HepG2 (cell line): ENCODE measurements around the gene METTL4. TPM values are rescaled to one million over a fixed set of nuclear protein-coding genes. Genes with fewer than 3 reads are reported as not detected.

ENCODE experiments used
- AKAP8 ChIP-seq: sonication (generic); formaldehyde crosslinking; IDR thresholded peaks from 2 replicates; pipeline ENCODE4 v1.5.1; 2020; ENCODE audit warnings: mild to moderate bottlenecking, missing genetic modification reagents
- DRAP1 ChIP-seq: IDR thresholded peaks from 2 replicates; pipeline ENCODE4 v1.6.1; 2016; ENCODE audit warnings: missing genetic modification reagents, missing compliant biosample characterization
- E2F1 ChIP-seq: sonication (generic); formaldehyde crosslinking; IDR thresholded peaks from 2 replicates; pipeline ENCODE4 v1.5.0; 2020; ENCODE audit warnings: missing genetic modification reagents
- ELF4 ChIP-seq: sonication (generic); formaldehyde crosslinking; IDR thresholded peaks from 2 replicates; pipeline ENCODE4 v1.5.0; 2020; ENCODE audit warnings: missing genetic modification reagents, mild to moderate bottlenecking, moderate library complexity, borderline replicate concordance
- HIVEP1 ChIP-seq: sonication (generic); formaldehyde crosslinking; IDR thresholded peaks from 2 replicates; pipeline ENCODE4 v1.4.0; 2020; ENCODE audit warnings: mild to moderate bottlenecking, missing genetic modification reagents
- HMG20A ChIP-seq: IDR thresholded peaks from 2 replicates; pipeline ENCODE4 v1.6.1; 2016; ENCODE audit warnings: borderline replicate concordance
- HNRNPLL ChIP-seq: fragments of 200-400 bp; formaldehyde crosslinking; IDR thresholded peaks from 2 replicates; pipeline ENCODE4 v1.6.1; 2017; ENCODE audit warnings: mild to moderate bottlenecking, low read depth, low read length; ENCODE audit not compliant: poor library complexity, severe bottlenecking
- HOXA5 ChIP-seq: sonication (generic); formaldehyde crosslinking; IDR thresholded peaks from 2 replicates; pipeline ENCODE4 v1.4.0; 2020; ENCODE audit warnings: missing genetic modification reagents
- MAFF ChIP-seq: IDR thresholded peaks from 2 replicates; pipeline ENCODE4 v1.6.1; 2011; ENCODE audit warnings: low read depth, low read length, improper control_type of control experiment
- MBD4 ChIP-seq: IDR thresholded peaks from 2 replicates; pipeline ENCODE4 v1.6.1; 2012; ENCODE audit warnings: low read length, inconsistent platforms, borderline replicate concordance
- NR0B2 ChIP-seq: sonication (generic); formaldehyde crosslinking; IDR thresholded peaks from 2 replicates; pipeline ENCODE4 v1.4.0; 2020; ENCODE audit warnings: mild to moderate bottlenecking, missing genetic modification reagents
- POLR2A ChIP-seq, 2 experiments: IDR thresholded peaks; 2 replicates each; pipeline ENCODE4 v1.6.1; 2011; ENCODE audit warnings: low read depth in 2 of 2, low read length in 2 of 2, mild to moderate bottlenecking in 1 of 2, moderate library complexity in 1 of 2; ENCODE audit not compliant: insufficient read depth in 1 of 2
- RXRA ChIP-seq: sonication (generic); formaldehyde crosslinking; IDR thresholded peaks from 2 replicates; pipeline ENCODE4 v1.5.1; 2020; ENCODE audit warnings: missing genetic modification reagents
- TEAD2 ChIP-seq: sonication (generic); formaldehyde crosslinking; IDR thresholded peaks from 2 replicates; pipeline ENCODE4 v1.9.0; 2021; ENCODE audit warnings: missing genetic modification reagents
- YEATS4 ChIP-seq: sonication (generic); formaldehyde crosslinking; IDR thresholded peaks from 2 replicates; pipeline ENCODE4 v1.4.0; 2020; ENCODE audit warnings: missing genetic modification reagents, borderline replicate concordance
- ZBED4 ChIP-seq: sonication (generic); formaldehyde crosslinking; IDR thresholded peaks from 2 replicates; pipeline ENCODE4 v1.4.0; 2020; ENCODE audit warnings: missing genetic modification reagents, borderline replicate concordance
- ZBTB1 ChIP-seq: sonication (generic); formaldehyde crosslinking; IDR thresholded peaks from 2 replicates; pipeline ENCODE4 v1.4.0; 2020; ENCODE audit warnings: missing genetic modification reagents, borderline replicate concordance
- ZBTB7B ChIP-seq: sonication (generic); formaldehyde crosslinking; IDR thresholded peaks from 2 replicates; pipeline ENCODE4 v1.4.0; 2020; ENCODE audit warnings: missing genetic modification reagents
- ZNF546 ChIP-seq: sonication (generic); formaldehyde crosslinking; conservative IDR thresholded peaks from 2 replicates; pipeline ENCODE4 v1.8.1; 2023; ENCODE audit warnings: mild to moderate bottlenecking, missing genetic modification reagents
- ZNF557 ChIP-seq: sonication (generic); formaldehyde crosslinking; IDR thresholded peaks from 2 replicates; pipeline ENCODE4 v1.4.0; 2020; ENCODE audit warnings: missing genetic modification reagents
- ZNF614 ChIP-seq: IDR thresholded peaks from 2 replicates; pipeline ENCODE4 v1.6.1; 2018; ENCODE audit warnings: missing biosample characterization, missing genetic modification reagents, inconsistent platforms, borderline replicate concordance
- ZNF615 ChIP-seq: sonication (generic); formaldehyde crosslinking; IDR thresholded peaks from 2 replicates; pipeline ENCODE4 v1.5.0; 2020; ENCODE audit warnings: mild to moderate bottlenecking, missing genetic modification reagents, borderline replicate concordance
- ZNF616 ChIP-seq: sonication (generic); formaldehyde crosslinking; IDR thresholded peaks from 2 replicates; pipeline ENCODE4 v1.5.0; 2020; ENCODE audit warnings: low read depth, mild to moderate bottlenecking, missing genetic modification reagents
- ZNF773 ChIP-seq: sonication (generic); formaldehyde crosslinking; IDR thresholded peaks from 2 replicates; pipeline ENCODE4 v1.4.0; 2020; ENCODE audit warnings: missing genetic modification reagents, borderline replicate concordance
- polyA plus RNA-seq, 8 experiments: library from polyadenylated mRNA; depleted of rRNA in 3 of 8; stranded (reverse) in 7 of 8; unstranded in 1 of 8; fragments of >200 nt; fragmentation: Illumina TruSeq in 4 of 8; extraction: Trizol in 4 of 8; gene quantifications; 2 replicates each; pipeline versions ENCODE4 v1.2.1 to v1.2.3, GENCODE V29; 2011 to 2016; ENCODE audit warnings: low read depth in 4 of 8, missing spikeins in 1 of 8, mixed read lengths in 1 of 8; ENCODE audit not compliant: insufficient read depth in 1 of 8
- total RNA-seq, 5 experiments: library from RNA; depleted of rRNA; stranded (reverse); fragments of >200 nt; fragmentation: Illumina TruSeq; extraction: Trizol; gene quantifications; 2 replicates each; pipeline ENCODE4 v1.2.3, GENCODE V29; 2016; ENCODE audit warnings: low read depth in 1 of 5

METTL4 gene
- total and polyA plus RNA-seq, 2 of the 13 experiments (the other 11 are each of a cell fraction or from before 2014, with no cell fraction given) = 6.8 to 8.1 TPM

- no peak for TF ChIP-seq ZBED4 (CRISPR knock-in tag)
- no peak for TF ChIP-seq ZNF615
- TF ChIP-seq MAFF = no peak
- no peak for TF ChIP-seq HMG20A (CRISPR knock-in tag)
- 0 out of 2 replicates have a peak, but pooled peaks have one; percentile 43 for TF ChIP-seq HOXA5
- no peak for TF ChIP-seq ZBTB1
- peak; percentile 82 for TF ChIP-seq ELF4 (CRISPR knock-in tag)
- TF ChIP-seq DRAP1 = peak; percentile 48; the same call in 1 of the 2 replicates
- TF ChIP-seq ZNF773 = no peak
- TF ChIP-seq ZNF616 (CRISPR knock-in tag) = no peak
- peak; percentile 58 for TF ChIP-seq RXRA (CRISPR knock-in tag)
- peak; percentile 64; the same call in 1 of the 2 replicates for TF ChIP-seq NR0B2 (CRISPR knock-in tag)
- TF ChIP-seq ZBTB7B (CRISPR knock-in tag) = peak; percentile 63; the same call in 1 of the 2 replicates
- 0 out of 2 replicates have a peak, but pooled peaks have one; percentile 22 for TF ChIP-seq ZNF614
- no peak for TF ChIP-seq MBD4
- TF ChIP-seq ZNF557 (CRISPR knock-in tag) = no peak
- TF ChIP-seq E2F1 = peak; percentile 100
- TF ChIP-seq ZNF546 = 0 out of 2 replicates have a peak, but pooled peaks have one; percentile 31
- peak; percentile 65 to 71; a peak in 3 of 4 replicates for TF ChIP-seq POLR2A (IDR thresholded peaks at IDR 0.05; ENCODE audit: insufficient read depth in 1 of 2, low read depth in 2 of 2, low read length in 2 of 2)
- no peak for TF ChIP-seq AKAP8 (CRISPR knock-in tag)
- TF ChIP-seq HIVEP1 (CRISPR knock-in tag) = peak; percentile 74
- TF ChIP-seq YEATS4 = peak; percentile 97
- peak; percentile 71 for TF ChIP-seq HNRNPLL
- TF ChIP-seq TEAD2 (CRISPR knock-in tag) = no peak
These were observed at the start of gene METTL4, which contains the start of gene NDC80 (continued) for GRCh38 chr18:2571200-2572170.
